ENCODE data around the gene CAP2.

GRCh38 chr6:17504005-17504404 is 110.6 kb downstream of the CAP2 start:
- TF ChIP-seq, protein P1, sequence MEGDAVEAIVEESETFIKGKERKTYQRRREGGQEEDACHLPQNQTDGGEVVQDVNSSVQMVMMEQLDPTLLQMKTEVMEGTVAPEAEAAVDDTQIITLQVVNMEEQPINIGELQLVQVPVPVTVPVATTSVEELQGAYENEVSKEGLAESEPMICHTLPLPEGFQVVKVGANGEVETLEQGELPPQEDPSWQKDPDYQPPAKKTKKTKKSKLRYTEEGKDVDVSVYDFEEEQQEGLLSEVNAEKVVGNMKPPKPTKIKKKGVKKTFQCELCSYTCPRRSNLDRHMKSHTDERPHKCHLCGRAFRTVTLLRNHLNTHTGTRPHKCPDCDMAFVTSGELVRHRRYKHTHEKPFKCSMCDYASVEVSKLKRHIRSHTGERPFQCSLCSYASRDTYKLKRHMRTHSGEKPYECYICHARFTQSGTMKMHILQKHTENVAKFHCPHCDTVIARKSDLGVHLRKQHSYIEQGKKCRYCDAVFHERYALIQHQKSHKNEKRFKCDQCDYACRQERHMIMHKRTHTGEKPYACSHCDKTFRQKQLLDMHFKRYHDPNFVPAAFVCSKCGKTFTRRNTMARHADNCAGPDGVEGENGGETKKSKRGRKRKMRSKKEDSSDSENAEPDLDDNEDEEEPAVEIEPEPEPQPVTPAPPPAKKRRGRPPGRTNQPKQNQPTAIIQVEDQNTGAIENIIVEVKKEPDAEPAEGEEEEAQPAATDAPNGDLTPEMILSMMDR (IDR thresholded peaks at IDR 0.05; ENCODE audit: low read length): no peak
- TF ChIP-seq EZH2 (IDR thresholded peaks at IDR 0.05; ENCODE audit: borderline replicate concordance, low read length): no peak

All from OCI-LY1 (cell line).